HL-60 (cell line): Measurements from ENCODE around the gene NR2F2.

Source experiments
- GABPA ChIP-seq: IDR thresholded peaks from 2 replicates; pipeline ENCODE4 v1.6.1; 2012; ENCODE audit warnings: low read depth
- POLR2AphosphoS5 ChIP-seq: IDR thresholded peaks from 2 replicates; pipeline ENCODE4 v1.6.1; 2012; ENCODE audit warnings: low read depth
- SPI1 ChIP-seq: IDR thresholded peaks from 2 replicates; pipeline ENCODE4 v1.6.1; 2012; ENCODE audit warnings: low read depth, mild to moderate bottlenecking, borderline replicate concordance
- TF ChIP-seq, protein P1 (sequence below): IDR thresholded peaks from one replicate; pipeline ENCODE4 v1.5.1; 2011; ENCODE audit warnings: low read length, control low read depth, inconsistent platforms; ENCODE audit not compliant: insufficient read depth
- TF ChIP-seq, protein P2 (sequence below): IDR thresholded peaks from 2 replicates; pipeline ENCODE4 v1.6.1; 2012; ENCODE audit warnings: low read depth; ENCODE audit not compliant: insufficient replicate concordance

DNA sequence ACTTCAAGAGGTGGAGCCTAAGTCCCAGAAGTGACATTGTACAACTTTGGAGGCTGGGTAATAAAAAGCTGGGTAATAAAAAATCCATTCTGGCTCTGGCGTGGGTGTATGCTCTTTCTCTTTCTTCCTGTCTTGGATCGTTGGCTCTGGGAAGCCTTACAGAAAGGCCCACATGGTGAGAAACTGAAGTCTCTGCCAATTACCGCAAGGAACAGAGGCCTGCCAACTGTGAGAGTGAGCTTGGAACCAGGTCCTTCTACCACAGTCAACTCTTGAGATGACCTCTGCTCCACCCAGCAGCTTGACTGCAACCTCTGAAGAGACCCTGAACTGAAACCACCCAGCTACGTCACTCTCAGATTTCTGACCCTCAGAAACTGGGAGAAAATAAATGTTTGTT is 51.0 kb downstream of the NR2F2 start:
- TF ChIP-seq, protein P1, sequence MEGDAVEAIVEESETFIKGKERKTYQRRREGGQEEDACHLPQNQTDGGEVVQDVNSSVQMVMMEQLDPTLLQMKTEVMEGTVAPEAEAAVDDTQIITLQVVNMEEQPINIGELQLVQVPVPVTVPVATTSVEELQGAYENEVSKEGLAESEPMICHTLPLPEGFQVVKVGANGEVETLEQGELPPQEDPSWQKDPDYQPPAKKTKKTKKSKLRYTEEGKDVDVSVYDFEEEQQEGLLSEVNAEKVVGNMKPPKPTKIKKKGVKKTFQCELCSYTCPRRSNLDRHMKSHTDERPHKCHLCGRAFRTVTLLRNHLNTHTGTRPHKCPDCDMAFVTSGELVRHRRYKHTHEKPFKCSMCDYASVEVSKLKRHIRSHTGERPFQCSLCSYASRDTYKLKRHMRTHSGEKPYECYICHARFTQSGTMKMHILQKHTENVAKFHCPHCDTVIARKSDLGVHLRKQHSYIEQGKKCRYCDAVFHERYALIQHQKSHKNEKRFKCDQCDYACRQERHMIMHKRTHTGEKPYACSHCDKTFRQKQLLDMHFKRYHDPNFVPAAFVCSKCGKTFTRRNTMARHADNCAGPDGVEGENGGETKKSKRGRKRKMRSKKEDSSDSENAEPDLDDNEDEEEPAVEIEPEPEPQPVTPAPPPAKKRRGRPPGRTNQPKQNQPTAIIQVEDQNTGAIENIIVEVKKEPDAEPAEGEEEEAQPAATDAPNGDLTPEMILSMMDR, result no peak
- TF ChIP-seq POLR2AphosphoS5 (no peak), GABPA (no peak), SPI1 (no peak)
- TF ChIP-seq, protein P2, sequence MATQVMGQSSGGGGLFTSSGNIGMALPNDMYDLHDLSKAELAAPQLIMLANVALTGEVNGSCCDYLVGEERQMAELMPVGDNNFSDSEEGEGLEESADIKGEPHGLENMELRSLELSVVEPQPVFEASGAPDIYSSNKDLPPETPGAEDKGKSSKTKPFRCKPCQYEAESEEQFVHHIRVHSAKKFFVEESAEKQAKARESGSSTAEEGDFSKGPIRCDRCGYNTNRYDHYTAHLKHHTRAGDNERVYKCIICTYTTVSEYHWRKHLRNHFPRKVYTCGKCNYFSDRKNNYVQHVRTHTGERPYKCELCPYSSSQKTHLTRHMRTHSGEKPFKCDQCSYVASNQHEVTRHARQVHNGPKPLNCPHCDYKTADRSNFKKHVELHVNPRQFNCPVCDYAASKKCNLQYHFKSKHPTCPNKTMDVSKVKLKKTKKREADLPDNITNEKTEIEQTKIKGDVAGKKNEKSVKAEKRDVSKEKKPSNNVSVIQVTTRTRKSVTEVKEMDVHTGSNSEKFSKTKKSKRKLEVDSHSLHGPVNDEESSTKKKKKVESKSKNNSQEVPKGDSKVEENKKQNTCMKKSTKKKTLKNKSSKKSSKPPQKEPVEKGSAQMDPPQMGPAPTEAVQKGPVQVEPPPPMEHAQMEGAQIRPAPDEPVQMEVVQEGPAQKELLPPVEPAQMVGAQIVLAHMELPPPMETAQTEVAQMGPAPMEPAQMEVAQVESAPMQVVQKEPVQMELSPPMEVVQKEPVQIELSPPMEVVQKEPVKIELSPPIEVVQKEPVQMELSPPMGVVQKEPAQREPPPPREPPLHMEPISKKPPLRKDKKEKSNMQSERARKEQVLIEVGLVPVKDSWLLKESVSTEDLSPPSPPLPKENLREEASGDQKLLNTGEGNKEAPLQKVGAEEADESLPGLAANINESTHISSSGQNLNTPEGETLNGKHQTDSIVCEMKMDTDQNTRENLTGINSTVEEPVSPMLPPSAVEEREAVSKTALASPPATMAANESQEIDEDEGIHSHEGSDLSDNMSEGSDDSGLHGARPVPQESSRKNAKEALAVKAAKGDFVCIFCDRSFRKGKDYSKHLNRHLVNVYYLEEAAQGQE, result no peak
